NK-92 (cell line): ENCODE results near the gene RIMS4.

Experiments
- DNase-seq: peaks from one replicate; lab custom pipeline; 2025; ENCODE audit not compliant: unreplicated experiment; lab: John Stamatoyannopoulos, UW

The RIMS4 gene

DNA sequence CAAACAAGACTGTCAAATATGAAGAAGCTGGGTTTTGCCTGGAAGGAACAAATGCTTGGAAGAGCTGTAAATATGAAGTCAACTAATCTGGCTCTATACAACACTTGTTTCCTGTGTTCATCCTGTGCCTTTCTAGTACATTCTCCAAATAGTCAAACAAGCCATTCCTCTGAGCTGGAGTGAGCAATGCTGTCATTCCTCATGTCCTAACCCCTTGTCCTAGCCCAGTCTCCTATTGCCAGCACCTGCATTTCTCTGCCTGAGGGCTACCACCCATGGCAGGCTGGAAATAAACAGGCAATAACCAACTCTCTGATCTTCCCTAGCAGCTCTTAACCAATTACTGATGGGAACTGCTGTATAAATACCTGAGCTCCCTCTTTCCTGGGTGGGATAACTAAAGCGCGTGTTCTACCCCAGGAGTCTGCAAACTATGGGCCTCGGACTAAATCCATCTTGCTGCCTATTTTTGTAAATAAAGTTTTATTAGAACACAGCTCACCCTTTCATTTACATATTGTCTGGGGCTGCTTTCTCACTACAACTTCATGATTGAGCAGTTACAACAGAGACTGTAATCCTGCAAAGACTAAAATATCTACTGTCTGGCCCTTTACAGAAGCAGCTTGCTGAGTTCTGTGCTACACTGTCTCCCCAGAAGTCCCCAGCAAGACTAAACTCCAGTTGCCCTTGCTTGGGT is 13.4 kb downstream of the RIMS4 start:
- DNase-seq: no peak

DNA sequence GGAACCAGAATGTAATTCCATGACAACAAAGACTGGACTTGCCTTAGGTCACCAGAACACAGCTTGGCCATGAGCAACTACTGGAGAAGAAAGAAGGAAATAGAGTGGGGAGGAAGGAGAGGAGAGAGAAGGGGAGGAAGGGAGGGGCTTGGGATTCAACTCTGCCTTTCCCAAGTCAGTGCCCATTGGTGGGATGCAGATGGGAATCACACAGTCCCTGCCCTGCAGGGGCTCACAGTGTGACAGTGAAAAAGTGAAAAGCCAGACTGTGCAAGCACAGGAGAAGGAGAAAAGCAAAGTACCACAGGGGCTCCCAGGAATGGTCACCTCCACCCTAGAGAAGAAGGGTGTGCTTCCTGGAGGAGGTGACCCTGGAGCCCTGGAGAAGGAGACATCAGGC is 14.0 kb downstream of the RIMS4 start:
- no peak for DNase-seq

DNA sequence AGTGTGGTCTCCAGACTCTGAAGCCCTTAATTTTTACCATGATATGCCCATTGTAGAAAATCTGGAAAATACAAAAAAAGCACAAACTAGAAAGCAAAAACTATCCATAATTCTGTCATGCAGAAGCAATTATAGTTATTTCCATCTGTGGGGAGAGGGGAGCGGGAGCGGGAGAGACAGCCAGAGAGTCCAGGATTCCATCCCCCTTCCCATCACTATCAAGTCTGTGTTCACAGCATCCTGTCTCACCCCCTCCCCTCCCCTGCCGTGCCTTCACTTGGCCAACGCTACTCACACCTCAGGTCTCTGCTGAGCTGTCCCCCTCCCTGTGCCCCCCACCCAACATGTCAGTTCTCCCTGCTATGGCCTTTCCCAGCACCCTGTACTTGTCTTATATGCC is 14.5 kb downstream of the RIMS4 start:
- no peak for DNase-seq

DNA sequence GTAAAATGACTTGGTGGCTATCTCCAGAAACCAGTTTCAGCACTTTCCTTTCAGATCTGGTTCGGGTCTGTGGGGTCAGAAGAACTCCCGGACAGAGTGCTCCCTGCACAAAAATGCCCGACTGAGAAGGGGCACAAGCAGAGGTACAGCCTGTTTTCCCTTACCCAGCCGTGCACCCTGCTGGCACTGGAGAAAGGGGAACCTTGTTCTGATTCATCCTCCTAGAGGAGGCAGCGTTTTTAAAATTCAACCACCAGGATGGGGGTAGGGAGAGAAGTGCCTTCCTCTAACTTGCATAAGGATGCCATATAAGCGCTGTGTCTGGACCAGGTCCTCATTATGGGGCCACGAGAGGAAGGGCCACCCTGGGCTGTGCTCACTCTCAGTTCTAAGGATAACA is 17.6 kb downstream of the RIMS4 start:
- no peak for DNase-seq

DNA sequence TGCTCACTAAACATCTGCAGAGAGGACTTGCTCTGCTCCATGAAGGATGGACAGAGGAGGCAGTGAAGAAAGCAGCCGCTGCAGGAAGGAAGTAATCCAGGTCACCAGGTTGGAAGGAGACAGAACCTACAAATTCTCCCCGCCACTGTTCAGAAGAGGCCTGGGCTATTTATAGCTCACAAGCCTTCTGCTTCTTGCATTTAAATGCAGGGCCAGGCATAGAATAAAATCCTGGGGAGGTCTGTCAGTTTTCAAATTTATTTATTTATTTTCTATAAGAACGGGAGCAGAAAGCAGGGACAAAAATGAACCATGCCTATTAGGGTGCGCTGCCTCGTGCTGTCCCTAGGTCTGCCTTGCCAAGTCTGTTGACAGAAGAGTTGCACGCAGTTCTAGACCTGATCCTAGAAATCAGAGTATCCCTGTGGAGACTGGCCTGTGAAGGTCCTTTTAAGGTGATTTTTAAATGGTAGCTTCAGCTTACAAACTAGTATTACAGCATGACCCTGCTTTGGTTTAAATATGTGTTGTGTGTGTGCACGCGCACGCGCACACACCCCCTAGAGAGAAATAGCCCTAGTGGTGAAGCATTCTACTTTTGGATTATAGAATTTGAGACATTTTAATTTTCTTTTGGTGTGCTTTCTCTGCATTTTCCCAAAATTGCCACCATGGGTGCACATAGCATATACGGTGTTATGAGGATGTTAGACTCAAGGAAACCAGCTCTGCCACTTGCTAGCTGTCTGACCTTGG is 19.5 kb downstream of the RIMS4 start:
- DNase-seq: no peak

DNA sequence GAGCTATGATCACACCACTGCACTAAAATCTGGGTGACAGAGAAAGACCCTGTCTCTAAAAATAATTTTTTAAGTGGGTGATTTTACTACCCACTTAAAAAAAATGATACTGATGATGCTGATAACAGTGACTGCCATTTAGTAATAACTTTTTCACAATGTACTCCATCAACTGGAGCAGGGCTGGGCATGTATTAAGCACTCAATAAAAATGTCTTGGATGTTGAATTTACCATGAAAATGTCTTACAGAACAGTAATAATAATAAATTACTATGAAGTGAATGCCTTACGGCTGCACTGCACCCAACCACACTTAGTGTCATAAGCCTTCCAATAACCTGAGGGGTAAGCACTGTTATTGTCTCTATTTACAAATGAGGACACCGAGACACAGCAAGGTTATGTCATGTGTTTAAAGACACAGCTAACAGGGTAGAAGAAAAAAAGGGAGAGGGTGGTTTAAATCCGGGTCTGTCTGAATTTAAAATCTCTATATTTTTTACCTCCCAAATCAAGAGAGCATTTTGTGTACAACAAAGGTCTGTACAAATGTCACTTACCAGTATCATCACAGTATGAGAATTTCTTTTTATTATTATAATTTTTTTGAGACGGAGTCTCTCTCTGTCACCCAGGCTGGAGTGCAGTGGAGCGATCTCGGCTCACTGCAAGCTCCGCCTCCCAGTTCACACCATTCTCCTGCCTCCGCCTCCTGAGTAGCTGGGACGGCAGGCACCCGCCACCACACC is 21.5 kb downstream of the RIMS4 start:
- DNase-seq: no peak

DNA sequence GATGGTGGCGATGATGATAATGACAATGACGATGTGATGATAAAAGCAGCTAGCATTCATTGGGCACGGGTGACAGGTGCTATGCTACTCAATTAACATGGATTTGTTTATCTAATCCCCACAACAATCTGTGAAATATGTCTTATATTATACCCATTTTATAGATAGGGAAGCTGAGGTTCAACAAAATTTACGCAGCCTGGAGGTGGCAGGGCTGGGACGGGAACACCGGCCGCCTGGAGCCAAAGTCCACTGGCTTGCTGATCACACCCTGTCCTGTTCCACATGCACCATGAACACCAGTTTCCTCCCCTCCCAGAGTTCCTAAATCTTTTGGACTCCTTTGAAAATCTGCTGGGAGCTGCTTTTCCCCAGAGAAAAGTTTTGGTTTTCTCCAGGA is 23.0 kb downstream of the RIMS4 start:
- no peak for DNase-seq

DNA sequence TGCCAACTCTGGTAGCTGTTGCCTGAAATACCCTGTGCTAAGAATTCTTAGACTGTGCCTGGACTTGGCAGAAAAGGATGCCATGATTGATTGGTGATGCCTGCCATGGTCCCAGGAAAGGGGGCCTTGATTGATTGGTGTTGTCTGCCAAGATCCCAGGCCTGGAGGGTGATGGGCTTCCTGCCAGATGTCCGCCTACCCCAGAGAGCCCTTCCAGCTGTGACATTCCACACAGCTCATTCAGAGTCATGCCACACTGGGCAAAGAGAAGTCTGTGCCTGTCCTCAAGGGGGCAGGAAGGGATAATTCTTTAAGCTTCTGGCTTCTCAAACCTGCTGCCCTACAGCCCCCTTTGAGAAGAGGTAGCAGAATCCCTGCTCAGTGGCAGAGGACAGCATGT is 24.6 kb downstream of the RIMS4 start:
- no peak for DNase-seq

DNA sequence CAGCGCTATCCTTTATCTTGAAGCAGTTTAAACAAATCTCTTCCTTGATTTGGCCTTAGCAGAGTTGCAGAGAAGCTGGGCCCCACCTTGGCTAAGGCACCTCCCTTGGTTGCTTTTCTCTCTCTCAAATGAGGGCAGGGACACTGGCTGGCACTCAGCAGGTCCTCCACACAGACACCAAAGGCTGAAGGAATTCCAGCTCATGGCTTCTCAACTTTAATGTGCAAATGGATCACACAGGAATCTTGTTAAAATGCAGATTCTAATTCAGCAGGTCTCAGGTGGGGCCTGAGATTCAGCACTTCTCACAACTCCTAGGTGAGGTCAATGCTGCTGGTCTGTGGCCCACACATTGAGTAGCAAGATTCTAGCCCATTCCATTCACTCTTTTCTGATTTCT is 25.7 kb downstream of the RIMS4 start:
- no peak for DNase-seq

DNA sequence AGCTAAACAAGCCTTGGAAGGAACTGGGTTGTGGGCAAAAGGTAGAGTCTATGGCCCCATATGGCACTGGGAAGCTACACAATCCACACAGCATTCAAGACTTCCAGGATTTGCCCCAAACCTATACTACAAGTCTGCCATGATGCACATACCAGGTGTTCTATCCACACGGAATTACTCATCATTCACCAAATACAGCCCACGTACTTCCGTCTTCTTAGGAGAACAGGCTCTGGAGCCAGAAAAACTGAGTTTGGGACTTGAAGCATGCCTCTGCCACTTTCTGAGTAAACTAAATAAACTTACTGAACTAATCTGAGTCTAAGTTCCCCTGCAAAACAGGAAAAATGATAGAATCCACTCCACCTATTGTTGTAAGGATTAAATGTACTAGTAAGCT is 28.6 kb downstream of the RIMS4 start:
- no peak for DNase-seq

DNA sequence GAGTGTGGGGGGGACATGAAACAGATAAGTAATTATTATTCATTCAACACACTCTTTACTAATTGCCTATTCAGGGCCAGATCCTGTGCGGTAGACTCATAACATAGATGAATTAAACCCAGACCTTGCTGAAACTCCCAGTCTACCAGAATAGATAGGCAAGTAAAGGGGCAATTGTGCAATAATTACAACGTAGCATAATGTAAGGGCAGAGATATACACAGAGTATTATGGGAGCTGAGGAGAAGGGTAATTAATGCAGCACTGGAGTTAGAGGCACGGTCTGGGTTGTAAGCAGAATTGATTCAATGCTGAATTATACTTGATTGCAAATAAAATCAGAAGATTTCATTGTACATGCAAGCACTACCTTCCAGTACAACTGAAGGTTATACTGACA is 29.2 kb downstream of the RIMS4 start:
- no peak for DNase-seq

DNA sequence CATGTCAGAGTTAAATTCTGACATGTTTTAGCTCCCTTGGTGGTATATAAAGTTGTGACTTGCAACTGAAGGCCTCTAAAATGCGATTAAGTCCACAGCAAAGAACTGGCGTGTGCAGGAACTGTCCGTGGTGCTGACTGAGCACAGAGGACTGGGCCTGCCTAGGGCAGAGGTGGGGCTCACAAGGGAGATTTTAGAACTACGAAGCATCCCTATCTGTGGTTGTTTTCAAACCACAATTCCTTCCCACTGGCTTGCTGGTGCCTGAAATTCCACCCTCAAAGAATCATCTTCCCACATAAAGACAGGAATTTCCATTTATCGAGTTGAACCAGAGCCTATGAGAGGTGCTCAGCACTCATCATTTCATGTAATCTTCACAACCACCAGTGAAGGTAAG is 30.1 kb downstream of the RIMS4 start:
- no peak for DNase-seq

DNA sequence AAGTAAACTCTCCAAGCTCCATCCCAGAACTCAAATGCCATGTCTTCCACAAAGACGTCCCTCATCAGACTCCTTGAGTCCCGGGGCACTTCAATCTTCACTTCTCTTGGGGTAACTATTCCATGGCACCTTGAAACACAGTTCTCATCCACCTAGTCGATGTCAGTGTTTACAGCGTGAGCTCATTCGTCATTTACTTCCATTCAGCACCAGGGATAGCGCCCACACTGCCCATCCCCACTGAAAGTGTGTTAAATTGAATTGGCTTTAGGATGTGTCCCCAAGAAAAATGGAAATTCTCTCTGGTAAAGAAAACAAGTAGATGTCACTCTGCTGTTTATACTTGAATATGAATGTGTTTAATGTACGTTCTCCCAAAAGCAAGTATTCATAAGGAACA is 33.4 kb downstream of the RIMS4 start:
- no peak for DNase-seq

DNA sequence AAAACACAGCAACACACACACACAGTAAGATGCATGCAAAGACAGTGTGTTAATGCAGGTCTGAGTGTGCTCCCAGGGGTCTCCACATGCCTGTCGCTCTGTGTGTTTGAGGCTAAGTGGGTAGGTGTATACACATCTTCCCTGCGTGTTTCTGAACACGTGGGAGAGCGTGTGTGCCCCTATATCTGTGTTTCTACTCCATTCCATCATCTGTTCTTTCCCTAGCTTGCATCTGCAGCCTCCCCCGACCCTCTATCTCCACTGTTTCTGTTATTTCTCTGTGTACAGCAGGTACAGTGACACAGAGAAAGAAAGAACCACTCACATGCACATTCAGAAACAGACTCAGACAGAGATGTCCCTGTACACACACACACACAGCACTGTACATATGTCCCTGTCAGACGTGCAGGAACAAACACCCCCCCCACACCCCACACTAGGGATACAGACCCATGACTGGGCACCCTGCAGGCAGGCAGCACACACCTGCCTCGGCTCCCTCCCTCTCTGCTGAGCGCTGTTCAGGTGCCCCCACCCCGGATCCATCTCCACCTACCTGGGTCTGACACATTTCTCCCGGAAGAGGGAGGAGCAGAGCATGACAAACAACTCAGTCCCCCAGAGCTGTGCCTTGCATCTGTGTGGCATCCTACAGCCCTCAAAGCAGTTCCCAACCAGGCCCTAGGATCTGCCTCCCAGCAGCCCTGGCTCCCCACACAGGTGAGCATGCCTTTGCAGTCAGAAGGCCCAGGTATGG is 37.1 kb downstream of the RIMS4 start:
- DNase-seq: no peak

DNA sequence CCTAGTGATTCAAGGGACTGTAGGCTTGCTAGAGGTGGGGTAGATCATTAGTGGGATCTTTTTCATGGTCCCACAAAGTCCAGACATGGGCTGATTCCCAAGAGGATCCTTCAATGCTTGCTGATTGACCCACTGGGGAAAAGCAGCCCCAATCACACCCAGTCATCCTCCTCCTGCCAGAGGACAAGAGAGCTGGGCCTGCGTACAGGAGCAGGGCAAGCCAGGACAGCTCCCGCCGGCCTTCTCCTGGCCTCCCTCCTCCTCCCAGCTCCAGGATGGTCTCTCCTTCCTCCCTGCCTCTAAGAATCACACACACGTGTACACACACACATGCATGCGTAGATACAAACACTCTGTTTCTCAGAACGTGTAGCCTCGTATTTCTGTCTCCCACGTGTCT is 37.7 kb downstream of the RIMS4 start:
- DNase-seq: no peak

DNA sequence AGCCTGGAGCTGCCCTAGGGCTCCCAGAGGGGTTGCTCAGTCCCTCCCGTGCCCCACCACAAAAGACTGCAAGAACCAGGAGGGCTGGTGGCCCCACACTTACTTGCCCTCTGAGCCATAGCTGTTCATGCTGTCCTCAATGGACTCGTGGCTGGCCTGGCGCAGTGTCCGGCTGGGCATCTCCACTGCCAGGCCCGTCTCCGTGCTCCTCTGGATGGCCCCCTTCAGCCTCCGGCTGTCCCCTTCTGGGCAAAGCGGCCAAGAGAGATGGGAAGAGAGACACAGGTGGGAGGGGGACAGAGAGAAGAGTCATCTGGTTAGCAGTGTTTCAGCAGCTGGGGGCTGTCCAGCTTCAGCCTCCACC is 39.2 kb downstream of the RIMS4 start:
- no peak for DNase-seq

DNA sequence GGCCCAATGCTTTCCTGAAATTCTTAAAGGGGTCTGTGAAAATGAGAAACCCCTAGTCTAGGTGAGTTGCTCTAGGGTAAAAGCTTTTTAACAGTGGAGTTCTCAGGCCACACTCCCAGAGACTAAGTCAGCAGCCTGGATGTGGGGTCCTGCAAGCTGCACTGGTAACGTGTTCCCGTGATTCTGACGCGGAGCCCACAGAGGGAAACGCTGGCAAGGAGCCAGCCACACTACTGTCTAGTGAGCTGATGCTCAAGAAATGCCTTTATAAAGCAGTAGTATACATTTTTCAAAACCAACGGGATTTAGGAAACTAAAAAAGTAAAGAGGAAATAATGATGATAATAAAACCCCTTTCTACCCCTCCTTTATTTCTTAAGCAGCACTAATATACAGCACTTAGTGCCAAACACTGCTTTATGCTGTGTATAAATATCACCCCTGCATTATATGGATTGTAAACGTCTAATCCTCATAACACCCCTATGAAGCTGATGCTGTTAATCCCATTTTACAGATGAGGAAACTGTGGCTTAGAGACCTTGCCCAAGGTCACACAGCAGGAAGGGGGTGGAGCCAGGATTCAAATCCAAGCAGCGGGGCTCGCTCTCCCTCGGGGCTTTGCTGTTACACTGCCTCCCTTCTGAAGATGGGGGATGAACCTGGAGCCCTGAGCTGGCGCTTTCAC is 39.7 kb downstream of the RIMS4 start:
- DNase-seq: no peak

DNA sequence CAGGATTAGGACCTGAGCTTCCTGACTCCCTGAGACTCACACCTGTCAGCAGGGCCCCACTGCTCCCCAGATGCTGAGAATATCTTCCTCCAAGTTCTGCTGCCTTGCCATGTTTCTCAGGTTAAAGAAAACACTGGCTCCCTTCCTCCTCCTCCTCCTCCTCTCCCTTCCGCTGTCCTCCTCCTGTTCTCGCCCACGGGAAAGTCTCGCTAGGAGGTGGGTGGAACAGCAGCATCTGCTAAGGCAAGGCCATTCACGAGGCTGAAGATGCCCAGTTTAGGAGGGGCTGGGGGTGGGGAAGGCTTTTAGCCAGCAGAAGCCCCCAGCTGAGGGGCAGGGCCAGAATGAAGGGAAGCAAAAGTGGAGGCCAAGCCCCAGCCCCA is 40.9 kb downstream of the RIMS4 start:
- no peak for DNase-seq

DNA sequence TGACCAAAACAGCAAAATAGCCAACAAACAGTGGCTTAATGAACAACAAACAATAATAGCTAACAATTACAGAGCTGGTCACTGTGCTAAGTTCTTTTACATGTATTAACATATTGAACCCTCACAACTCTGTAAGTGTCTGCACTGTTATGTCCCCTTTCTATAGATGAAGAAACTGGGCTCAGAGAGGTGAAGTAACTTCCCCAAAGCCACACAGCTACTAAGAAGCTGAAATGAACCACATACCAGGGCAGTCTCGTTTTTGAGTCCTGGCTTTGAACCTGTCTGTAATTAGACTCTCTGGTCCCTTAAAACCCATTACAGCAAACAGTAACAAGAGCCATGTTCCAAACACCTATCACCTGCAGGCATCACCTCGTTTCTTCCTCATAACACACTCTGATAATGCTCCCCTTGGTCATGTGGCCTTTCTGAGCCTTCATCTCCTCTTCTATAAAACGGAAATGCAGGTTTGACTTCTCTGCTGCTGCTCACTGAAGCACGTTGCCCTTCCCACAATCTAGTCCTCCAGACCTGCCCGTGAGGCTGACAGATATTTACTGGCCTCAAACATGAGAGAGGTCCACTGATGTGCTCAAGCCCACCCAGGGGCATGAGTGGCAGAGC is 41.4 kb downstream of the RIMS4 start:
- no peak for DNase-seq

DNA sequence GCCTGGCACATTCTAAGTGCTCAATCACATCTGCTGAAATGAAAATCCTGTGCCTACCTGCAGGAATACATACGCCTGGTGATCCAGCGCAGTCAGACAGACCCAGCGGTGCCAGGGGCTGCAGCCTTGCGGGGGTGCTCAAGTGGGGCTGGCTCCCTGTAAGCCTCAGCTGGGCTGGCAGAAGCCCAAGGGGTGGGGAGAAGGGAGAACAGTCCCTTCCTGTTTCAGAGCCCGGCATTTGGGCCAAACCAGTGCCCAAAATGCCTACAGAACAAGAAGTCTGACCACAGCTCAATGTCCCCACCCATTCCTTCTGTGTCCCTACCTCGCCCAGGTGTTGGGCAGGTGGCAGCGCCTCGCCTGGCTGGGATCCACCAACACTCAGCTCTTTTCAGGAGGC is 42.1 kb downstream of the RIMS4 start:
- DNase-seq: no peak
